PC-3 (cell line): ENCODE results near the gene APOBEC3C. TPM values are rescaled to one million over a fixed set of nuclear protein-coding genes. Genes with fewer than 3 reads are reported as not detected.

ENCODE experiments used
- ATAC-seq: fragments of 200-7000 bp; cut with Tn5 transposase; 2 replicates; pipeline ENCODE4 v1.9.1; 2020; ENCODE audit warnings: mild to moderate bottlenecking, moderate library complexity
- BruUV-seq: library from RNA; stranded (reverse); fragments of 400-500 nt; replicated peaks from 2 replicates; lab custom pipeline; 2021; lab: Mats Ljungman, UMichigan
- CTCF ChIA-PET: fragments of 300-600 bp; sonication (Branson Sonifier 250); formaldehyde crosslinking; loops from one replicate; lab custom pipeline; 2022; ENCODE audit warnings: antibody characterized with exemption; lab: Charles Lee
- POLR2A ChIA-PET: fragments of 300-600 bp; sonication (Branson Sonifier 250); formaldehyde crosslinking; loops from one replicate; lab custom pipeline; 2022; ENCODE audit warnings: antibody characterized with exemption; ENCODE audit not compliant: unreplicated experiment; lab: Charles Lee
- DNase-seq: peaks from one replicate; pipeline ENCODE4 v3.0.0-alpha.2; 2015
- H2AFZ ChIP-seq: fragments of 300-600 bp; sonication (generic); 2 replicates; pipeline ENCODE4 v1.6.0; 2016; ENCODE audit warnings: antibody characterized with exemption, low read length
- H3F3A ChIP-seq: fragments of 300-600 bp; sonication (generic); one replicate; pipeline ENCODE4 v1.6.0; 2017; ENCODE audit warnings: antibody characterized with exemption, low read length, control low read depth, mild to moderate bottlenecking; ENCODE audit not compliant: unreplicated experiment
- H3K27ac ChIP-seq: fragments of 300-600 bp; sonication (generic); 2 replicates; pipeline ENCODE4 v1.5.1; 2016; ENCODE audit warnings: mild to moderate bottlenecking, low read length
- H3K27me3 ChIP-seq: fragments of 300-600 bp; sonication (generic); 2 replicates; pipeline ENCODE4 v1.6.1; 2016; ENCODE audit warnings: low read length, mixed read lengths
- H3K36me3 ChIP-seq: fragments of 300-600 bp; sonication (generic); 2 replicates; pipeline ENCODE4 v1.6.1; 2016; ENCODE audit warnings: low read depth, mixed run types, low read length, mixed read lengths
- H3K4me1 ChIP-seq: fragments of 300-600 bp; sonication (generic); 2 replicates; pipeline ENCODE4 v1.5.1; 2016; ENCODE audit warnings: low read length; ENCODE audit not compliant: insufficient read depth
- H3K4me2 ChIP-seq: fragments of 300-600 bp; sonication (generic); 2 replicates; pipeline ENCODE4 v1.6.0; 2016; ENCODE audit warnings: low read length
- H3K4me3 ChIP-seq: fragments of 300-600 bp; sonication (generic); 2 replicates; pipeline ENCODE4 v1.5.1; 2016; ENCODE audit warnings: mild to moderate bottlenecking, low read length, mixed read lengths
- H3K79me2 ChIP-seq: fragments of 300-600 bp; sonication (generic); 2 replicates; pipeline ENCODE4 v1.6.1; 2017; ENCODE audit warnings: low read length, mixed read lengths
- H3K9ac ChIP-seq: fragments of 300-600 bp; sonication (generic); 2 replicates; pipeline ENCODE4 v1.6.0; 2016; ENCODE audit warnings: mild to moderate bottlenecking, low read length
- H3K9me2 ChIP-seq: fragments of 300-600 bp; sonication (generic); replicated peaks from 2 replicates; pipeline ENCODE4 v1.6.1; 2016; ENCODE audit warnings: mixed run types, low read length, mixed read lengths
- H3K9me3 ChIP-seq: fragments of 300-600 bp; sonication (generic); 2 replicates; pipeline ENCODE4 v1.6.1; 2016; ENCODE audit warnings: low read length, mixed read lengths
- H4K20me1 ChIP-seq: fragments of 300-600 bp; sonication (generic); 2 replicates; pipeline ENCODE4 v1.6.1; 2016; ENCODE audit warnings: low read length, mixed read lengths
- CTCF ChIP-seq: fragments of 300-600 bp; sonication (generic); conservative IDR thresholded peaks from 2 replicates; pipeline ENCODE4 v1.5.1; 2017; ENCODE audit warnings: antibody characterized with exemption, low read depth, mild to moderate bottlenecking, low read length
- EZH2 ChIP-seq: fragments of 300-600 bp; sonication (generic); IDR thresholded peaks from one replicate; pipeline ENCODE4 v1.6.1; 2017; ENCODE audit warnings: antibody characterized with exemption, mild to moderate bottlenecking, low read length; ENCODE audit not compliant: unreplicated experiment
- EZH2phosphoT487 ChIP-seq: fragments of 300-600 bp; sonication (generic); IDR thresholded peaks from 2 replicates; pipeline ENCODE4 v1.6.1; 2018; ENCODE audit warnings: mild to moderate bottlenecking, antibody characterized with exemption, low read length, borderline replicate concordance
- intact Hi-C: fragments of 100-400 bp; cut with micrococcal nuclease; formaldehyde crosslinking; loops from 2 replicates; pipeline ENCODE4 v1.9.0; 2023
- total RNA-seq: library from RNA; depleted of rRNA; stranded (reverse); fragments of >200 nt; gene quantifications from 2 replicates; pipeline ENCODE4 v1.2.3, GENCODE V29; 2014

The APOBEC3C gene
- total RNA-seq, 1 experiment from 2014 or later: 35.5 TPM

GRCh38 chr22:38981005-38981991 lies 32.8 kb upstream of the APOBEC3C start:
- peak overlapping the region; percentile 50; the same call in 1 of the 2 replicates for H2AFZ ChIP-seq
- H4K20me1 ChIP-seq: no peaks in the 10 kb centered on the region
- intact Hi-C loops: loop anchor here (5.0 to 10.0 kb wide), 2 partner anchors 56 to 109 kb away; partner anchors contain the start of gene CBX6
- H3K9ac ChIP-seq: peak overlapping the region; percentile 23; the same call in 1 of the 2 replicates
- peak; percentile 44 for ATAC-seq
- BruUV-seq: no TSS peak
- TF ChIP-seq EZH2 (no peak), CTCF (peak; percentile 50), EZH2phosphoT487 (no peak)
- peaks cover 6% of the 10 kb centered on the region for H3F3A ChIP-seq
- H3K9me3 ChIP-seq: 0 out of 2 replicates have a peak, but pooled peaks cover 2% of the 10 kb centered on the region
- no peaks in the 10 kb centered on the region for H3K79me2 ChIP-seq
- peaks cover 26% of the 10 kb centered on the region for H3K4me1 ChIP-seq
- H3K4me2 ChIP-seq: peak overlapping the region; percentile 81
- H3K4me3 ChIP-seq: peak overlapping the region; percentile 58; the same call in 1 of the 2 replicates
- H3K9me2 ChIP-seq: no peaks in the 10 kb centered on the region
- ChIA-PET CTCF (interaction anchor here (1.3 to 1.9 kb wide), 2 partner anchors 22 to 215 kb away, joined by 4 read pairs; no protein-coding TSS in a partner anchor), POLR2A (interaction anchor here (0.6 kb wide), 2 partner anchors 25 to 330 kb away, joined by 3 to 7 read pairs; no protein-coding TSS in a partner anchor)
- no peaks in the 10 kb centered on the region; the same call in 1 of the 2 replicates for H3K36me3 ChIP-seq
- no peaks in the 10 kb centered on the region for H3K27me3 ChIP-seq
- peak; percentile 45 for DNase-seq
- H3K27ac ChIP-seq: peak overlapping the region; percentile 79

- H3K27ac ChIP-seq: peak within 1 kb of the TSS; percentile 79
- TSS peak; percentile 65 for BruUV-seq
- no peaks in the 10 kb centered on the region; the same call in 1 of the 2 replicates for H3K36me3 ChIP-seq
- TF ChIP-seq EZH2 (no peak), CTCF (no peak), EZH2phosphoT487 (no peak)
- H3K4me3 ChIP-seq: peak within 1 kb of the TSS; percentile 58
- no peaks in the 10 kb centered on the region for H3K9me2 ChIP-seq
- POLR2A ChIA-PET: interaction anchor here (0.6 kb wide), 2 partner anchors 179 to 329 kb away, joined by 7 to 12 read pairs; no protein-coding TSS in a partner anchor
- H3K4me2 ChIP-seq: peak within 1 kb of the TSS; percentile 81
- peak; percentile 91 for DNase-seq
- H3K27me3 ChIP-seq: no peaks in the 10 kb centered on the region
- CTCF ChIA-PET: interaction anchor here (1.3 to 1.9 kb wide), 2 partner anchors 21 to 216 kb away, joined by 4 read pairs; no protein-coding TSS in a partner anchor
- intact Hi-C loops: loop anchor here (5.0 to 10.0 kb wide), 2 partner anchors 57 to 110 kb away; partner anchors contain the start of gene CBX6
- H3K4me1 ChIP-seq: peaks cover 26% of the 10 kb centered on the region
- peak within 1 kb of the TSS; percentile 50; the same call in 1 of the 2 replicates for H2AFZ ChIP-seq
- H4K20me1 ChIP-seq: no peaks in the 10 kb centered on the region
- peak; percentile 91 for ATAC-seq
- peaks cover 6% of the 10 kb centered on the region for H3F3A ChIP-seq
- H3K79me2 ChIP-seq: no peaks in the 10 kb centered on the region
- H3K9ac ChIP-seq: peak within 1 kb of the TSS; percentile 76
- 0 out of 2 replicates have a peak, but pooled peaks cover 2% of the 10 kb centered on the region for H3K9me3 ChIP-seq
These were observed 31.8 kb upstream of the APOBEC3C start, which contains the start of gene APOBEC3B for GRCh38 chr22:38981992-38982927. Gene APOBEC3B (plus strand): TSS chr22:38982347. CDS start chr22:38982454, 107 bp downstream.
